Neural cell (in vitro differentiated cells): Measurements from ENCODE around the gene AFG1L. TPM values are rescaled to one million over a fixed set of nuclear protein-coding genes. Genes with fewer than 3 reads are reported as not detected.
"Not testable (repeated sequence)": the region's sequence is repeated elsewhere in the genome, so short reads cannot be mapped to it uniquely, and the experiment has no call there.

Experiments
- H2AFZ ChIP-seq: fragments of 200-600, 300-800 bp; sonication (generic), shearing (Covaris generic); 2 replicates; pipeline ENCODE4 v1.6.0; 2014; ENCODE audit warnings: low read depth, mild to moderate bottlenecking, antibody characterized with exemption, low read length, moderate library complexity
- H3F3A ChIP-seq: fragments of 200-600 bp; shearing (Covaris generic); 2 replicates; pipeline ENCODE4 v1.6.1; 2016; ENCODE audit warnings: mild to moderate bottlenecking, moderate library complexity, mixed read lengths, antibody characterized with exemption, low read length; ENCODE audit not compliant: insufficient read depth, poor library complexity, severe bottlenecking
- H3K27ac ChIP-seq: fragments of 200-600, 300-800 bp; sonication (generic), shearing (Covaris generic); 2 replicates; pipeline ENCODE4 v1.5.1; 2014; ENCODE audit warnings: mild to moderate bottlenecking, low read length, moderate library complexity
- H3K27me3 ChIP-seq: fragments of 300-800, 200-600 bp; sonication (generic), shearing (Covaris generic); 2 replicates; pipeline ENCODE4 v1.6.0; 2014; ENCODE audit warnings: mild to moderate bottlenecking, low read depth, low read length, moderate library complexity; ENCODE audit not compliant: insufficient read depth
- H3K36me3 ChIP-seq: fragments of 300-800, 200-600 bp; sonication (generic), shearing (Covaris generic); 2 replicates; pipeline ENCODE4 v1.5.1; 2014; ENCODE audit warnings: mild to moderate bottlenecking, antibody characterized with exemption, low read length, moderate library complexity; ENCODE audit not compliant: insufficient read depth
- H3K4me2 ChIP-seq: fragments of 300-800, 200-600 bp; sonication (generic), shearing (Covaris generic); 2 replicates; pipeline ENCODE4 v1.6.0; 2014; ENCODE audit warnings: mild to moderate bottlenecking, low read length
- H3K4me3 ChIP-seq: fragments of 300-800, 200-600 bp; sonication (generic), shearing (Covaris generic); 2 replicates; pipeline ENCODE4 v1.5.1; 2014; ENCODE audit warnings: mild to moderate bottlenecking, low read length, moderate library complexity
- H3K79me2 ChIP-seq: fragments of 200-600 bp; shearing (Covaris generic); replicated peaks from 2 replicates; pipeline ENCODE4 v1.6.0; 2014; ENCODE audit warnings: mild to moderate bottlenecking, low read length, moderate library complexity; ENCODE audit not compliant: insufficient read depth
- H3K9ac ChIP-seq: fragments of 300-800, 200-600 bp; sonication (generic), shearing (Covaris generic); 2 replicates; pipeline ENCODE4 v1.6.1; 2016; ENCODE audit warnings: mild to moderate bottlenecking, low read length, mixed read lengths
- H3K9me2 ChIP-seq: fragments of 200-600 bp; shearing (Covaris generic); 2 replicates; pipeline ENCODE4 v1.6.1; 2016; ENCODE audit warnings: mild to moderate bottlenecking, low read length, mixed read lengths; ENCODE audit not compliant: insufficient read depth
- H3K9me3 ChIP-seq: fragments of 200-600, 300-800 bp; sonication (generic), shearing (Covaris generic); 2 replicates; pipeline ENCODE4 v1.6.1; 2016; ENCODE audit warnings: mild to moderate bottlenecking, mixed run types, low read length, moderate library complexity, mixed read lengths
- H4K20me1 ChIP-seq: fragments of 200-600 bp; shearing (Covaris generic); 2 replicates; pipeline ENCODE4 v1.6.1; 2016; ENCODE audit warnings: mild to moderate bottlenecking, mixed run types; ENCODE audit not compliant: insufficient read depth
- CTCF ChIP-seq: fragments of 450-650 bp; IDR thresholded peaks from 2 replicates; pipeline ENCODE4 v1.5.1; 2014; ENCODE audit warnings: antibody characterized with exemption, mild to moderate bottlenecking, moderate library complexity; ENCODE audit not compliant: poor library complexity, severe bottlenecking
- EP300 ChIP-seq: fragments of 450-650 bp; conservative IDR thresholded peaks from 2 replicates; pipeline ENCODE4 v1.6.1; 2014; ENCODE audit warnings: antibody characterized with exemption, mild to moderate bottlenecking, moderate library complexity; ENCODE audit not compliant: poor library complexity, severe bottlenecking
- EZH2 ChIP-seq: fragments of 200-600, 300-800 bp; shearing (Covaris generic), sonication (generic); IDR thresholded peaks from 2 replicates; pipeline ENCODE4 v1.6.1; 2014; ENCODE audit warnings: antibody characterized with exemption, low read length, borderline replicate concordance, mild to moderate bottlenecking; ENCODE audit not compliant: insufficient read depth, poor library complexity, severe bottlenecking
- MXI1 ChIP-seq: fragments of 450-650 bp; conservative IDR thresholded peaks from 2 replicates; pipeline ENCODE4 v1.6.1; 2014; ENCODE audit warnings: antibody characterized with exemption, mild to moderate bottlenecking; ENCODE audit not compliant: poor library complexity, severe bottlenecking
- POLR2AphosphoS5 ChIP-seq: IDR thresholded peaks from 2 replicates; pipeline ENCODE4 v1.6.1; 2012
- RAD21 ChIP-seq: fragments of 450-650 bp; conservative IDR thresholded peaks from 2 replicates; pipeline ENCODE4 v1.6.1; 2014; ENCODE audit warnings: antibody characterized with exemption, mild to moderate bottlenecking, moderate library complexity
- REST ChIP-seq: IDR thresholded peaks from 2 replicates; pipeline ENCODE4 v1.6.1; 2012; ENCODE audit warnings: borderline replicate concordance
- SMC3 ChIP-seq: fragments of 450-650 bp; conservative IDR thresholded peaks from 2 replicates; pipeline ENCODE4 v1.6.1; 2014; ENCODE audit warnings: antibody characterized with exemption, mild to moderate bottlenecking, moderate library complexity; ENCODE audit not compliant: poor library complexity
- TAF1 ChIP-seq: IDR thresholded peaks from 2 replicates; pipeline ENCODE4 v1.6.1; 2012; ENCODE audit warnings: low read depth
- polyA plus RNA-seq: library from polyadenylated mRNA; depleted of rRNA; stranded (reverse); fragments of >200 nt; gene quantifications from 2 replicates; pipeline ENCODE4 v1.2.3, GENCODE V29; 2014

AFG1L gene
- polyA plus RNA-seq, 1 donor from 2014 or later = 3.3 TPM

DNA sequence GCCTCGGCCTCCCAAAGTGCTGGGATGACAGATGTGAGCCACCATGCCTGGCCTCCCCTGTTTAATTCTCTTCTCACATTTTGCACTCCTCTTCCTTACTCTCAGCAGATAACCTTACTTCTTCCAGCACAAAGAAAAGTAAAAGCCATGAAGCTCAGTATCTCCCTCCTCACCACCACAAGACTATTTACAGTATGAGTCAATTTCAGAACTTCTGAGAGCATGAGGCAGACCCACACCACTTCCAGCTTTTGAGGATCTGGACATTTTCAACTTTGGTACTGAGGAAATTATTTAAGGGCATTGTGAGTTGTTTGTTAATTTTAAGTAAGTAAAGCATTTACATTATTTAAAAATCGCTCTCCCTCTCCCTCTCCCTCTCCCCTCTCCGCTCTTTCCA, 26.0 kb upstream of the AFG1L start:
- Histone ChIP-seq H3K4me3 (no peak overlapping the region), H3K9me3 (no peaks in the 10 kb centered on the region), H3F3A (no peaks in the 10 kb centered on the region), H3K27me3 (no peaks in the 10 kb centered on the region), H3K9ac (no peak overlapping the region), H3K9me2 (no peaks in the 10 kb centered on the region), H3K4me2 (no peak overlapping the region), H2AFZ (no peak overlapping the region), H3K27ac (no peak overlapping the region), H3K36me3 (no peaks in the 10 kb centered on the region), H3K79me2 (no peaks in the 10 kb centered on the region), H4K20me1 (no peaks in the 10 kb centered on the region)
- TF ChIP-seq REST (no peak), SMC3 (no peak), POLR2AphosphoS5 (no peak), RAD21 (no peak), MXI1 (no peak), EZH2 (no peak), TAF1 (no peak), EP300 (no peak), CTCF (no peak)

- not testable (repeated sequence) for H3F3A ChIP-seq, H3K27ac ChIP-seq, H3K9me2 ChIP-seq, H3K9ac ChIP-seq, H3K36me3 ChIP-seq, H3K27me3 ChIP-seq, H3K4me2 ChIP-seq, H3K79me2 ChIP-seq, H3K4me3 ChIP-seq, H3K9me3 ChIP-seq, H4K20me1 ChIP-seq, H2AFZ ChIP-seq
Observed at GRCh38 chr6:108269955-108270354, 24.9 kb upstream of the AFG1L start.

GRCh38 chr6:108274546-108274945, 20.3 kb upstream of the AFG1L start:
- no peaks in the 10 kb centered on the region for H3K9me3 ChIP-seq
- no peak overlapping the region for H3K4me2 ChIP-seq
- no peaks in the 10 kb centered on the region for H3K36me3 ChIP-seq
- no peak overlapping the region for H2AFZ ChIP-seq
- H3K27ac ChIP-seq = no peak overlapping the region
- H3K79me2 ChIP-seq = no peaks in the 10 kb centered on the region
- H3K9me2 ChIP-seq = no peaks in the 10 kb centered on the region
- no peaks in the 10 kb centered on the region for H3F3A ChIP-seq
- no peak overlapping the region for H3K4me3 ChIP-seq
- H3K9ac ChIP-seq = no peak overlapping the region
- no peak for TF ChIP-seq POLR2AphosphoS5
- no peak for TF ChIP-seq SMC3
- TF ChIP-seq RAD21 = no peak
- no peak for TF ChIP-seq TAF1
- TF ChIP-seq REST = no peak
- TF ChIP-seq EZH2 = no peak
- TF ChIP-seq MXI1 = no peak
- TF ChIP-seq EP300 = no peak
- TF ChIP-seq CTCF = no peak
- H3K27me3 ChIP-seq = no peaks in the 10 kb centered on the region
- H4K20me1 ChIP-seq = no peaks in the 10 kb centered on the region
